Measurements from ENCODE around the gene PRM2. TPM values are rescaled to one million over a fixed set of nuclear protein-coding genes. Genes with fewer than 3 reads are reported as not detected.
"Not testable (repeated sequence)": the region's sequence is repeated elsewhere in the genome, so short reads cannot be mapped to it uniquely, and the experiment has no call there.

PRM2 gene
- total and polyA plus RNA-seq, 12 donors: not detected

- peaks cover 0 to 4% (median 0%) of the 10 kb centered on the region in 7 donors for H3K27me3 ChIP-seq
- no peaks in the 10 kb centered on the region for H3K36me3 ChIP-seq
- no peak for DNase-seq
- intact Hi-C loops (cut with DNase I): no loop called here
- no peak for ATAC-seq
- no peak overlapping the region for H3K27ac ChIP-seq
- 75 to 82% methylated on average over 10 of the region's 10 CpGs for WGBS, 2 donors
- H3K4me1 ChIP-seq: no peaks in the 10 kb centered on the region
- TF ChIP-seq CTCF (IDR thresholded peaks at IDR 0.05): no peak
- no peaks in the 10 kb centered on the region for H3K9me3 ChIP-seq
- no peak overlapping the region for H3K4me3 ChIP-seq
Observed at GRCh38 chr16:11291091-11291703, 14.9 kb upstream of the PRM2 start.

- intact Hi-C loops (cut with DNase I): no loop called here
- TF ChIP-seq CTCF (IDR thresholded peaks at IDR 0.05): no peak
- Histone ChIP-seq H3K4me3 (no peak overlapping the region), H3K36me3 (no peaks in the 10 kb centered on the region), H3K4me1 (no peaks in the 10 kb centered on the region), H3K9me3 (no peaks in the 10 kb centered on the region), H3K27me3 (peaks cover 0 to 4% (median 0%) of the 10 kb centered on the region in 7 donors), H3K27ac (no peak overlapping the region)
- 92 to 94% methylated on average over 8 of the region's 8 CpGs for WGBS, 2 donors
- ATAC-seq (no peak), DNase-seq (no peak)
Observed at GRCh38 chr16:11290102-11290893, 14.0 kb upstream of the PRM2 start.

GRCh38 chr16:11289696-11290095 is 13.4 kb upstream of the PRM2 start:
- WGBS, 2 donors: 88 to 94% methylated on average over 4 of the region's 4 CpGs
- H3K27ac ChIP-seq; H3K27me3 ChIP-seq; H3K36me3 ChIP-seq; H3K9me3 ChIP-seq; intact Hi-C loops (cut with DNase I); H3K4me1 ChIP-seq; ATAC-seq; H3K4me3 ChIP-seq; DNase-seq: not testable (repeated sequence)

- Histone ChIP-seq H3K4me1 (no peaks in the 10 kb centered on the region), H3K4me3 (no peak overlapping the region), H3K27me3 (peaks cover 0 to 4% (median 0%) of the 10 kb centered on the region in 7 donors), H3K9me3 (no peaks in the 10 kb centered on the region), H3K36me3 (no peaks in the 10 kb centered on the region), H3K27ac (no peak overlapping the region)
- no peak for TF ChIP-seq CTCF (IDR thresholded peaks at IDR 0.05)
- DNase-seq (no peak), ATAC-seq (no peak)
- intact Hi-C loops (cut with DNase I): no loop called here
- 90 to 100% methylated on average over 2 of the region's 2 CpGs for WGBS, 2 donors
Observed at GRCh38 chr16:11289202-11289601, 12.9 kb upstream of the PRM2 start.

DNA sequence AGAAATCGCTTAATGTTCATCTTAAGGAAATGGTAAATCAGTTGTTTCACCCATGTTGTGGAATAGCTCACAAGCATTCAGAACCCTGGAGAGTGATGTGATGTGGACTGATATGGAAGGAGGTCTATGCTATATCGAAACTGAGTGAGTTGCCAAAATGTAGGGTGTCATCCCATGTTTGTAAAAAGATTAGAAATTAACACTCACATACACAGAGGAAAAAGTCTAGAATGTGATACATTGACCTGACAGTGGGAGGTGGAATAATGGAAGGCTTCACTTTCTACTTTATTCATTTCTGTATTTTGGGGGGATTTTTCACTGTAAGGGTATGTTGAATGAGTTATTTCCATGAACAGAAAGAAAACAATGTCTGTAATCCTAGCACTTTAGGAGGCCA is 9.6 kb upstream of the PRM2 start:
- ATAC-seq: no peak
- H3K9me3 ChIP-seq: no peaks in the 10 kb centered on the region
- DNase-seq: no peak
- H3K27me3 ChIP-seq: peaks cover 0 to 4% (median 0%) of the 10 kb centered on the region in 7 donors
- intact Hi-C loops (cut with DNase I): no loop called here
- H3K4me1 ChIP-seq: peaks cover 0 to 6% (median 0%) of the 10 kb centered on the region in 9 donors
- no peak overlapping the region for H3K4me3 ChIP-seq
- H3K27ac ChIP-seq: no peak overlapping the region
- TF ChIP-seq CTCF (IDR thresholded peaks at IDR 0.05): no peak
- H3K36me3 ChIP-seq: no peaks in the 10 kb centered on the region
- 78 to 84% methylated on average over 2 of the region's 2 CpGs for WGBS, 2 donors

All from heart right ventricle (tissue), 16 donors.